PC-3 (cell line): Measurements from ENCODE around the gene ANKDD1B. TPM values are rescaled to one million over a fixed set of nuclear protein-coding genes. Genes with fewer than 3 reads are reported as not detected.

Experiments
- ATAC-seq: fragments of 200-7000 bp; cut with Tn5 transposase; 2 replicates; pipeline ENCODE4 v1.9.1; 2020; ENCODE audit warnings: mild to moderate bottlenecking, moderate library complexity
- BruUV-seq: library from RNA; stranded (reverse); fragments of 400-500 nt; replicated peaks from 2 replicates; lab custom pipeline; 2021; lab: Mats Ljungman, UMichigan
- CTCF ChIA-PET: fragments of 300-600 bp; sonication (Branson Sonifier 250); formaldehyde crosslinking; loops from one replicate; lab custom pipeline; 2022; ENCODE audit warnings: antibody characterized with exemption; lab: Charles Lee
- POLR2A ChIA-PET: fragments of 300-600 bp; sonication (Branson Sonifier 250); formaldehyde crosslinking; loops from one replicate; lab custom pipeline; 2022; ENCODE audit warnings: antibody characterized with exemption; ENCODE audit not compliant: unreplicated experiment; lab: Charles Lee
- DNase-seq: peaks from one replicate; pipeline ENCODE4 v3.0.0-alpha.2; 2015
- H2AFZ ChIP-seq: fragments of 300-600 bp; sonication (generic); 2 replicates; pipeline ENCODE4 v1.6.0; 2016; ENCODE audit warnings: antibody characterized with exemption, low read length
- H3F3A ChIP-seq: fragments of 300-600 bp; sonication (generic); one replicate; pipeline ENCODE4 v1.6.0; 2017; ENCODE audit warnings: antibody characterized with exemption, low read length, control low read depth, mild to moderate bottlenecking; ENCODE audit not compliant: unreplicated experiment
- H3K27ac ChIP-seq: fragments of 300-600 bp; sonication (generic); 2 replicates; pipeline ENCODE4 v1.5.1; 2016; ENCODE audit warnings: mild to moderate bottlenecking, low read length
- H3K27me3 ChIP-seq: fragments of 300-600 bp; sonication (generic); 2 replicates; pipeline ENCODE4 v1.6.1; 2016; ENCODE audit warnings: low read length, mixed read lengths
- H3K36me3 ChIP-seq: fragments of 300-600 bp; sonication (generic); 2 replicates; pipeline ENCODE4 v1.6.1; 2016; ENCODE audit warnings: low read depth, mixed run types, low read length, mixed read lengths
- H3K4me1 ChIP-seq: fragments of 300-600 bp; sonication (generic); 2 replicates; pipeline ENCODE4 v1.5.1; 2016; ENCODE audit warnings: low read length; ENCODE audit not compliant: insufficient read depth
- H3K4me2 ChIP-seq: fragments of 300-600 bp; sonication (generic); 2 replicates; pipeline ENCODE4 v1.6.0; 2016; ENCODE audit warnings: low read length
- H3K4me3 ChIP-seq: fragments of 300-600 bp; sonication (generic); 2 replicates; pipeline ENCODE4 v1.5.1; 2016; ENCODE audit warnings: mild to moderate bottlenecking, low read length, mixed read lengths
- H3K79me2 ChIP-seq: fragments of 300-600 bp; sonication (generic); 2 replicates; pipeline ENCODE4 v1.6.1; 2017; ENCODE audit warnings: low read length, mixed read lengths
- H3K9ac ChIP-seq: fragments of 300-600 bp; sonication (generic); 2 replicates; pipeline ENCODE4 v1.6.0; 2016; ENCODE audit warnings: mild to moderate bottlenecking, low read length
- H3K9me2 ChIP-seq: fragments of 300-600 bp; sonication (generic); replicated peaks from 2 replicates; pipeline ENCODE4 v1.6.1; 2016; ENCODE audit warnings: mixed run types, low read length, mixed read lengths
- H3K9me3 ChIP-seq: fragments of 300-600 bp; sonication (generic); 2 replicates; pipeline ENCODE4 v1.6.1; 2016; ENCODE audit warnings: low read length, mixed read lengths
- H4K20me1 ChIP-seq: fragments of 300-600 bp; sonication (generic); 2 replicates; pipeline ENCODE4 v1.6.1; 2016; ENCODE audit warnings: low read length, mixed read lengths
- EZH2 ChIP-seq: fragments of 300-600 bp; sonication (generic); IDR thresholded peaks from one replicate; pipeline ENCODE4 v1.6.1; 2017; ENCODE audit warnings: antibody characterized with exemption, mild to moderate bottlenecking, low read length; ENCODE audit not compliant: unreplicated experiment
- EZH2phosphoT487 ChIP-seq: fragments of 300-600 bp; sonication (generic); IDR thresholded peaks from 2 replicates; pipeline ENCODE4 v1.6.1; 2018; ENCODE audit warnings: mild to moderate bottlenecking, antibody characterized with exemption, low read length, borderline replicate concordance
- intact Hi-C: fragments of 100-400 bp; cut with micrococcal nuclease; formaldehyde crosslinking; loops from 2 replicates; pipeline ENCODE4 v1.9.0; 2023
- total RNA-seq: library from RNA; depleted of rRNA; stranded (reverse); fragments of >200 nt; gene quantifications from 2 replicates; pipeline ENCODE4 v1.2.3, GENCODE V29; 2014
- TF ChIP-seq, protein P1 (sequence below): fragments of 300-600 bp; sonication (generic); conservative IDR thresholded peaks from 2 replicates; pipeline ENCODE4 v1.5.1; 2017; ENCODE audit warnings: antibody characterized with exemption, low read depth, mild to moderate bottlenecking, low read length

Gene ANKDD1B
- total RNA-seq, 1 experiment from 2014 or later = 0.04 TPM

GRCh38 chr5:75670577-75670976 lies 59.3 kb downstream of the ANKDD1B start:
- no TSS peak for BruUV-seq
- CTCF ChIA-PET = no interaction called here
- no peaks in the 10 kb centered on the region for H3K9me3 ChIP-seq

DNA sequence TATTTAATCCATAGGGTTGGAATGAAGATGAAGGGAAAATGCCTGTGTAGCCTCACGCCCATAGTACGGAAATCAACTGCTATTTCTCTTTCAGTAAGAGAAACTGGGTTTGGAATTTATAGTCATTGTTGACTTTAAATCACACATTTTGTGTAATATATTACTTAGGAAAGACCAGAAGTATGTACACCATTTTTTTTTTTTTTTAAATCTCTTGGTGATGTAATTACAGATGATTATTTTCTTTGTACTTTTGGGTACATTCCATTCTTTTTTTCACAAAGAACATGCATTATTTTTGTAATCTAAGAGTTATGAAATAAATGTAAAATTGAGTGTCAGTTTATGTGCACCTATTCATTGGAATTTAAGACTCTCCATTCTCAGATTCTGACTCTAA lies 60.3 kb downstream of the ANKDD1B start:
- no peak overlapping the region for H3K4me2 ChIP-seq
- POLR2A ChIA-PET = no interaction called here
- no peak overlapping the region for H3K27ac ChIP-seq
- CTCF ChIA-PET = no interaction called here
- H3K4me1 ChIP-seq = peaks cover 16% of the 10 kb centered on the region
- H3F3A ChIP-seq = no peaks in the 10 kb centered on the region
- intact Hi-C loops = no loop called here
- no peaks in the 10 kb centered on the region for H4K20me1 ChIP-seq
- no TSS peak for BruUV-seq
- no peak overlapping the region for H3K9ac ChIP-seq
- DNase-seq (no peak), ATAC-seq (no peak)
- TF ChIP-seq EZH2 (no peak), EZH2phosphoT487 (no peak)
- TF ChIP-seq, protein P1, sequence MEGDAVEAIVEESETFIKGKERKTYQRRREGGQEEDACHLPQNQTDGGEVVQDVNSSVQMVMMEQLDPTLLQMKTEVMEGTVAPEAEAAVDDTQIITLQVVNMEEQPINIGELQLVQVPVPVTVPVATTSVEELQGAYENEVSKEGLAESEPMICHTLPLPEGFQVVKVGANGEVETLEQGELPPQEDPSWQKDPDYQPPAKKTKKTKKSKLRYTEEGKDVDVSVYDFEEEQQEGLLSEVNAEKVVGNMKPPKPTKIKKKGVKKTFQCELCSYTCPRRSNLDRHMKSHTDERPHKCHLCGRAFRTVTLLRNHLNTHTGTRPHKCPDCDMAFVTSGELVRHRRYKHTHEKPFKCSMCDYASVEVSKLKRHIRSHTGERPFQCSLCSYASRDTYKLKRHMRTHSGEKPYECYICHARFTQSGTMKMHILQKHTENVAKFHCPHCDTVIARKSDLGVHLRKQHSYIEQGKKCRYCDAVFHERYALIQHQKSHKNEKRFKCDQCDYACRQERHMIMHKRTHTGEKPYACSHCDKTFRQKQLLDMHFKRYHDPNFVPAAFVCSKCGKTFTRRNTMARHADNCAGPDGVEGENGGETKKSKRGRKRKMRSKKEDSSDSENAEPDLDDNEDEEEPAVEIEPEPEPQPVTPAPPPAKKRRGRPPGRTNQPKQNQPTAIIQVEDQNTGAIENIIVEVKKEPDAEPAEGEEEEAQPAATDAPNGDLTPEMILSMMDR = no peak
- no peaks in the 10 kb centered on the region for H3K9me3 ChIP-seq
- no peaks in the 10 kb centered on the region for H3K79me2 ChIP-seq
- no peak overlapping the region for H3K4me3 ChIP-seq
- no peaks in the 10 kb centered on the region for H3K27me3 ChIP-seq
- peaks cover 14% of the 10 kb centered on the region; the same call in 1 of the 2 replicates for H3K36me3 ChIP-seq
- no peak overlapping the region for H2AFZ ChIP-seq
- H3K9me2 ChIP-seq = no peaks in the 10 kb centered on the region

More at GRCh38 chr5:75670577-75670976, 59.3 kb downstream of the ANKDD1B start:
- H3K9ac ChIP-seq = no peak overlapping the region
- TF ChIP-seq, protein P1 = no peak
- TF ChIP-seq EZH2 = no peak
- TF ChIP-seq EZH2phosphoT487 = no peak
- no peaks in the 10 kb centered on the region for H4K20me1 ChIP-seq
- DNase-seq (no peak), ATAC-seq (no peak)
- no peak overlapping the region for H2AFZ ChIP-seq
- H3K4me1 ChIP-seq = peaks cover 16% of the 10 kb centered on the region
- POLR2A ChIA-PET = no interaction called here
- no peaks in the 10 kb centered on the region for H3K27me3 ChIP-seq
- no peaks in the 10 kb centered on the region for H3K9me2 ChIP-seq
- H3K4me3 ChIP-seq = no peak overlapping the region
- H3K36me3 ChIP-seq = peaks cover 14% of the 10 kb centered on the region; the same call in 1 of the 2 replicates
- H3F3A ChIP-seq = no peaks in the 10 kb centered on the region
- H3K27ac ChIP-seq = no peak overlapping the region
- H3K4me2 ChIP-seq = no peak overlapping the region
- no peaks in the 10 kb centered on the region for H3K79me2 ChIP-seq
- intact Hi-C loops = no loop called here

GRCh38 chr5:75672616-75673015 lies 61.4 kb downstream of the ANKDD1B start:
- H2AFZ ChIP-seq = no peak overlapping the region
- no peak for TF ChIP-seq EZH2
- TF ChIP-seq, protein P1 = no peak
- no peak for TF ChIP-seq EZH2phosphoT487
- H3K4me3 ChIP-seq = no peak overlapping the region
- H3K9me2 ChIP-seq = no peaks in the 10 kb centered on the region
- no peaks in the 10 kb centered on the region for H4K20me1 ChIP-seq
- peaks cover 16% of the 10 kb centered on the region for H3K4me1 ChIP-seq
- H3K9ac ChIP-seq = no peak overlapping the region
- no peaks in the 10 kb centered on the region for H3K9me3 ChIP-seq
- ATAC-seq (no peak), DNase-seq (no peak)
- POLR2A ChIA-PET = no interaction called here
- H3K36me3 ChIP-seq = peaks cover 14% of the 10 kb centered on the region; the same call in 1 of the 2 replicates
- H3K79me2 ChIP-seq = no peaks in the 10 kb centered on the region
- intact Hi-C loops = no loop called here
- BruUV-seq = no TSS peak
- no peak overlapping the region for H3K27ac ChIP-seq
- no peaks in the 10 kb centered on the region for H3K27me3 ChIP-seq
- no peak overlapping the region for H3K4me2 ChIP-seq
- H3F3A ChIP-seq = no peaks in the 10 kb centered on the region
- CTCF ChIA-PET = no interaction called here
